ENCODE results near the gene PSMB1.

Gene PSMB1

DNA sequence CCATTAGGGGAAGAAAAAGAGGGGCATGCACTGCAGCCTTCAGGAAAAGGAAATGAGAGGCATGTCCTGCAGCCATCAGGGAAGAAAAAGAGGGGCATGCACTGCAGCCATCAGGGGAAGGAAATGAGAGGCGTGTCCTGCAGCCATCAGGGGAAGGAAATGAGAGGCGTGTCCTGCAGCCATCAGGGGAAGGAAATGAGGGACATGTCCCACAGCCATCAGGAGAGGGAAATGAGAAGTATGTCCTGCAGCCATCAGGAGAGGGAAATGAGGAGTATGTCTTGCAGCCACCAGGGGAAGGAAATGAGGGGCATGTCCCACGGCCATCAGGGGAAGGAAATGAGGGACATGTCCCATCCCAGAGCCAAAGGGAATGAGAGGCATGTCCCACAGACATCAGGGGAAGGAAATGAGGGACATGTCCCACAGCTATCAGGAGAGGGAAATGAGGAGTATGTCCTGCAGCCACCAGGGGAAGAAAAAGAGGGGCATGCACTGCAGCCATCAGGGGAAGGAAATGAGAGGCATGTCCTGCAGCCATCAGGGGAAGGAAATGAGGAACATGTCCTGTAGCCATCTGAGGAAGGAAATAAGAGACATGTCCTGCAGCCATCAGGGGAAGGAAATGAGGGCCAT is 52.0 kb downstream of the PSMB1 start:
- DNase-seq, result no peak

- no peak for DNase-seq
Observed at GRCh38 chr6:170497841-170498301, 55.2 kb downstream of the PSMB1 start.

DNA sequence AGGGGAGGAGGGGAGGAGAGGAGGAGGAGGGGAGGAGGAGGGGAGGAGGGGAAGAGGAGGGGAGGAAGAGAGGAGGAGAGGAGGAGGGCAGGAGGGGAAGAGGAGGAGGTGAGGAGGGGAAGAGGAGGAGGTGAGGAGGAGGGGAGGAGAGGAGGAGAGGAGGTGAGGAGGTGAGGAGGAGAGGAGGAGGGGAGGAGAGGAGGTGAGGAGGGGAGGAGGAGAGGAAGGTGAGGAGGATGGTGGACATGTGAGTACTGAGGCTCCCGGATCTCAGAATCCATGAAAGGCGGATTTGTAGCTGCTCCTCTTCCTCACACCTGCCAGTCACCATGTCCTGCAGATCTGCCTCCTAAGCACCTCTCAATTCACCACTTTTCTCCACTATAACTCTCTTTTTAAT is 59.8 kb downstream of the PSMB1 start:
- no peak for DNase-seq

DNA sequence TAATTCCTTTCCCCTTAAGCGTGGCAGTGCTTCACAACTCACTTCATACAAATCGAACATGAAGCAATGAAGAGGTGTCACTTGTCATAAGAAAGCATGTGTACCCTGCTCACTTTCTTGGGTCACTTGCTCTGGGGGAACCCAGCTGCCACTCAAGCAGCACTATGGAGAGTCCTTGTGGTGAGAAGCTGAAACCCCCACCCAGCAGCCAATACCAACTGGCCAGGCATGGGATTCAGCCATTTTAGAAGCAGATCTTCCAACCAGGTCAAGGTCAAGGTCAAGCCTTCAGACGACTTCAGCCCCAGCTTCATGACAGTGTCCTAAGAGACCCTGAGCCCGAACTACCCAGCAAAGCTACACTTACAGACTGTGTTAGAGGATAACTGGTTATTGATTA is 62.8 kb downstream of the PSMB1 start:
- no peak for DNase-seq

- no peak for DNase-seq
Observed at GRCh38 chr6:170489836-170490235, 63.3 kb downstream of the PSMB1 start.

DNA sequence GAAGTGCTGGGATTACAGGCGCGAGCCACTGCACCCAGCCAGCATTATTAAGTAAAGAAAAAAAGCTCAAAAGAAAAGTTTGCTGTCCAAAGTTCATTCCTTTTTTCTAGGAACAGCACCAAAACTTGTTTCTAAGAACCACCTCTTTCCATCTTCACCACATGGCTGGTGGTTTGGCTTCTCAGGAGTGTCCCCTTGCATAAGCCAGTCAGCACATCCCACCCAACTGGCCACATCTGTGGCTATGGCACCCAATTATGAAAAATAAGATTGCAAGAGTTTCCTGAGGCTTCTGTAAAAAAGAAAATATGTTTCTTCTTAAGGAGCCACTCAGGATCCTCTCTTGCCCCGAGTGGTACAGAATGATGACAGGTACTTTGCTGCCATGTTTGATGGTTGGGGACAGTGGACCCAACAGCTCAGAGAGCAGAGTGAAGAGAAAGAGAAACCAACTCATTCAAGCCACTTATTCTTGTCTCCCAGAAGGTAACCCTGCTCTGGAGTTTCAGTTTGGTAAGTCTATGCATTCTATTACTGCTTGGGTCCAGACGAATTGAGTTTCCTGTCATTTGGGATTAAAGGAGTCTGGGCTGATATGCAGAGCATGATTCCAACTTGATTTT is 65.3 kb downstream of the PSMB1 start:
- DNase-seq, result no peak

DNA sequence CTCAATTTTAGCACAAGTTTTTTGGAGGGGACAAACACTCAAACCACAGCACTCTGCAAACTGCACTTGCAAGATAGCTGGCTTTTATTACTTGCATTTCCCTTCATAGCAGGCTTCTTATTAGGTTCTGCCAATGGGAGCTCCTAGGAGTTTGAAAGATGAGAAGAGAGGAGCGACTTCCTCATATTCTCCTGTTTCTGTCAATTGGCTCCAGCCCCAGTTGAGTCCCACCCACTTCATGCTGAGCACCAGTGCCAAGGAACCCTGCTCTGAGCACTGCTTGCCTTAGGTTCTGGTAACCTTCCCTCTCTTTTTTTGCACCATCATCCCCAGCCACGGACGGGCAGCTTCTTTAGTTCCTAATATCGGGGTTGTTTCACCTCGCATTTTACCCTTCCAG is 67.9 kb downstream of the PSMB1 start:
- DNase-seq, result no peak

Data from activated CD4-positive, alpha-beta T cell treated with anti-CD3 and anti-CD28 coated beads for 1 hour (primary cell).